A673 (cell line): Measurements from ENCODE around the gene POLR2M.

Experiments used
- EZH2 ChIP-seq: fragments of 200-600 bp; sonication (generic); IDR thresholded peaks from 2 replicates; pipeline ENCODE4 v1.6.1; 2017; ENCODE audit warnings: borderline replicate concordance, low read depth, mild to moderate bottlenecking, mixed read lengths, antibody characterized with exemption, low read length; ENCODE audit not compliant: poor library complexity, severe bottlenecking
- TF ChIP-seq, protein P1 (sequence below): fragments of 300-800, 200-600 bp; sonication (generic); conservative IDR thresholded peaks from 2 replicates; pipeline ENCODE4 v1.5.1; 2017; ENCODE audit warnings: low read depth, mild to moderate bottlenecking, antibody characterized with exemption, low read length, moderate library complexity, mixed read lengths

DNA sequence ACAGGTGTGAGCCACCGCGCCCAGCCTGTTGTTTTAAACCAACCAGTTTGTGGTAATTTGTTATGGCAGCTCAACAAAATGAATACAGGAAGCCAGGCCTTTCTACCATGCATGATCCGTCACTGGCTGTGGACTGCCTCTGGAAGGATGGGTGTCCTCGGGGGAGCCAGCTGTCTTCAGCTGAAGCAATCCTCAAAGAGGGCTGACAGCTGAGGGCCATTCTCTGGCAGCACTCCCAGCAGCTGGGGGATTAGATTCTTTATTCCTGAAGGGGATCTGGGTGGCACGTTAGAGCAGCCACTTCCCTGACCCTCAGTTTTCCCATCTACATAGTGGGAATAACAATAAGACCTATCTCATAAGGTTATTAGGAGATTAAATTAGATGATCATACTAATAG lies 24.4 kb downstream of the POLR2M start:
- TF ChIP-seq, protein P1, sequence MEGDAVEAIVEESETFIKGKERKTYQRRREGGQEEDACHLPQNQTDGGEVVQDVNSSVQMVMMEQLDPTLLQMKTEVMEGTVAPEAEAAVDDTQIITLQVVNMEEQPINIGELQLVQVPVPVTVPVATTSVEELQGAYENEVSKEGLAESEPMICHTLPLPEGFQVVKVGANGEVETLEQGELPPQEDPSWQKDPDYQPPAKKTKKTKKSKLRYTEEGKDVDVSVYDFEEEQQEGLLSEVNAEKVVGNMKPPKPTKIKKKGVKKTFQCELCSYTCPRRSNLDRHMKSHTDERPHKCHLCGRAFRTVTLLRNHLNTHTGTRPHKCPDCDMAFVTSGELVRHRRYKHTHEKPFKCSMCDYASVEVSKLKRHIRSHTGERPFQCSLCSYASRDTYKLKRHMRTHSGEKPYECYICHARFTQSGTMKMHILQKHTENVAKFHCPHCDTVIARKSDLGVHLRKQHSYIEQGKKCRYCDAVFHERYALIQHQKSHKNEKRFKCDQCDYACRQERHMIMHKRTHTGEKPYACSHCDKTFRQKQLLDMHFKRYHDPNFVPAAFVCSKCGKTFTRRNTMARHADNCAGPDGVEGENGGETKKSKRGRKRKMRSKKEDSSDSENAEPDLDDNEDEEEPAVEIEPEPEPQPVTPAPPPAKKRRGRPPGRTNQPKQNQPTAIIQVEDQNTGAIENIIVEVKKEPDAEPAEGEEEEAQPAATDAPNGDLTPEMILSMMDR, result no peak
- TF ChIP-seq EZH2, result no peak
